ENCODE measurements around the gene MCC.

MCC gene

DNA sequence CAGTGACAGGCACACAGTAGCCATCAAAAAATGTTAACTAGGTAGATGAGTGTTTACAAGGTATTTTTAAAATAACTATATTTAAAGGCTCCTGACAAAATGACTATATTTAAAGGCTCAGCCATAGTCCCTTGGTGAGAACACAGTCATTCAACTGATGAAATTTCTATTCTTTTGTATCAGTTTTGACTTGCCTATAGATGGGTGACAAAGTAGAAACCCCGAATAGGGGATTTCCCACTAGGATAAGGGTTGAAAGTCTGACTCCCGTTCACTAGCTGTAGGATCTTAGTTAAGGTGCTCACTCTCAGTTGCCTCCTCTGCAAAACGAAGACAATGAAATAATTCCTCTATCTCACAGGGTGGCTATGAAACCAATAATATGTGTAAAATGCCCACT, 271.7 kb downstream of the MCC start:
- no peak for DNase-seq

DNA sequence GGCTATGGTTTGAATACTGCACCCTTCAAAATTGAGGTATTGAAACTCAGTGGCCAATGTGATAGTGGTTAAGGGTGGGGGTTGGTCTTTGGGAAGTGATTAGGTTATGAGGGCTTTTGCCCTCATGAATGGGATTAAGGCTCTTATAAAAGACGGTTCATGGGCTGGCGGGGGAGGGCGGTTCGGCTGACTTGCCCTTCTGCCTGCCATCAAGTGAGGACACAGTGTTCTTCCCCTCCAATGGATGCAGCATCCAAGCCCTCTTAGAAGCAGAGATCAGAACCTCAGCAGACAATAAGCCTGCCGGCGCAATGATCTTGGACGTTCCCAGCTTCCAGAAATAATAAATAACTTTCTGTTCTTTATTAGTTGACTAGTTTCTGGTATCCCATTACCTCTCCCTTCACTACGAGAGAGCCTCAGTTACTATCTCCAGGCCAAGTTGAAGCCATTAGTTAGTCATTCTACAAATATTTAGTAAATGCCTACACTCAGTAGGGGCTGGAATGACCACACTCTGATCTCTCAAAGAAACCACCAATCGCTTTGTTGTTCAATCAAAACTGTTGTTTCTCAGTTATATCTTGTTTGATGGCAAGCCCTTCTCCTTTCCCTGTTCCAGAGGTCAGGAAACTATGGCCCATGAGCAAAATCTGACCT, 272.7 kb downstream of the MCC start:
- no peak for DNase-seq

DNA sequence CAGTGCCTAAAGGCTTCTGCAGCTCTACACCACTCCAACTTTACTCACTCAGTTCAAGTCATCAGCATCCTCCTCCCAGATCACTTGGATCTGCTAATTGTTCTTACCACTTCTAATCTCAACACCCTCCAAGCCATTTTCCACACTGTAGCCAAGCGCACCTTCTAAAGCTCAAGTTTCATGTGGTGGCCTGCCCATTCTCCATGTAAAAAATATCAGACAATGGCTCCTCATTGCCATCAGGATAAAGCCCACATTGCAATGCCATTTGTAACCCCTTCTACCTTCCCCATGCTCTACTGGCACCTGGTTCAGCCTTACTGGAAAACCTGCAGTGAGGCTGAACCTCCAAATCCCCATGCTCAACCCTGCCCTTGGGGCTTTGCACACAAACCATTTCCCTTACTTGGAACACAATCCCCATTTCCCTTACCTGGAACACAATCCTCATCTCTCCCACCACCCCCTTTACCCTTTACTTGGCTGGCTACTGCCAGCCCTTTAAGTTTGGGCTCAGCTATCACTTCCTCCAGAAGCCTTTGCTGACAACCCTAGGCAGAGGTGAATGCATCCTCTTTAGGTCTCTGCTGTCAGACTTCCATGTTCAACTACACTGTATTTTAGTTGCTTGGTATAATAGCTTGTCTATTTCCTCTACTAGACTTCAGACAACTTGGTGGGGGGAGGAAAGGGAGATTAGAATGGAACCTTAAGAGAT, 273.5 kb downstream of the MCC start:
- DNase-seq: no peak

DNA sequence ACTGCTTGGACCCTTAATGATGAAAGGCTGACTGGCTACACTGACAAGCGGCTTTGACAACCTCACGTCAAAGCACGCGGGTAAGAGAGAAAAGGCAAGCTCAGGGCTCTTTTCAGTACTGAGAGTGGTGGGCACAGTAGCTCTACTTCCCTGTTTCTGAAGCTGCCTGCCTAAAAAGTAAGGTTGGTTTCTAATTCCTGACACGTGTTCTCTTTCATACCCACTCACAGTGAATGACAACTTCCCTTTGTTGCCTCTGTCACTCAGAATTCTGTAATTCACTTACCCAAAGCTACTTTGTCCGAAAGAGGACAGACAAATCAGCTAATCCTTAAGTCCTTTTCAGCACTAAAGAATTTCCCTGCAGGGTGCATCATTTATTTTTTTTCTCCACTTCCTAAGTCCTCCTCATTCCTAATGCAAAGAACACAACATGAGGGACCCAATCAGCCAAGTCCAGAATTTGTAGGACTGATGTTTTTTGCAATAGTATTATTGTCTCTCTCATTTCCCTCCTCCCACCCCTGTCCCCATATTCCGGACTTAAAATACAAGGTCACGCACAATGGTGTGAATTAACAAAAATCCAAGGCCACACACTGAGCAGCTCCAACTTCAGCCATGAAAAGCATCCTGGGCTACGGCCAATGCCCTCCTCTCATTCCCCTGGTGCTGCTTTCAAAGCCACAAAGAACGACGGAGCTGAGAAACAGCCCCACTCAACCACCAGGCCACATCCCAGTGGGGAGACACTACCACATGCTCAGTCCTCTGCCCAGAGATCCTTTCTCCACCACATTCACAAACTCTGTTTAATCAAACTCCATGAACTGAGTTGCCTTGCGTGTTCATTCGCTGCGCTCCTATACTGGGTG, 274.5 kb downstream of the MCC start:
- DNase-seq: no peak

DNA sequence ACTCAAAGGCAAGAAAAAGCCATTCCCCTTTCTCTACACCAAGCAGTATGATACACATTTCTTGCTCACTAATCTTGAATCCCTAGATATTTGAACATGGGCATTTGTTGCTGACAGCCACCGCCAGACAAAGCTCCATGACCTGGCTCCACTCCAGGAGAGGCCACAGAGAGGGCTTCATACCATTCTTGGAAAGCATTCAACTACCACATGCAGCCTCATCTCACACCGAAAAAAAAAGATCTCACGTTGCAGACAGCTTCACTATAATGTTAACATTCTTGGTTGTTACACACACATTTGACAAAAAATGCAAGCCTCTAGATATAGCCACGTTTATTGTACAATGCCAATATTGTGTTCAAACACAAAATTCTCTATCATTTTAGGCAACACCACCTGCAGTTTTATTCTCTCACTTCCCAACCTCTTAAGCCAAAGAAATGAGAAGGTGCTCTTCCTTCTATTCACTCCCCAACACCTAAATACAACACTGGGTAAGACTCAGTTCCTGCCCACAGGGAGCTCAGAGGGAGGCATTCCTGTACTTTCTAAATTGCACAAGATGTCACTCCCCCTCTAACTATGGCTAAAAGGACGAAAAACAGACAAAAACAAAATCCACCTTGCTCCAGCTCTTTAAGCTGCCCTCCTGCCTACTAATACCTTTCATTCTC, 275.9 kb downstream of the MCC start:
- DNase-seq: no peak

DNA sequence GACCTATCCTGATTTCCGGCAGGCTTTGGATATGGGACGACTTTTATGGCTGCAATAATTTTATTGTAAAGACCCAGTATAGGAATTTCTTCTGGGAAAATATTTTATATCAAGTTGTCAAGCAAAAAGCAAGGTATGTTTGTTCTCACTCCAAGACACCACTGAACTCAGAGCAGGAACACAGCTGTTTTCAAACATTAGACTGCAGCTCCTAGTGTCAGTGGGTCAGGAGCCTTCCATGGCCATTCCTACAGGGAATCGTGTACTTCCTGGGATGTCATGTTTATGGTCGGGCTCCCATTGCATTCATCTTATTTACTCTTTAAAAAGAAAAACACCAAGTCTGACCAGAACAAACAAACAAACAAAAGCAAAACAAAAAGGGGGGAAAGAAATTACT, 278.8 kb downstream of the MCC start:
- no peak for DNase-seq

DNA sequence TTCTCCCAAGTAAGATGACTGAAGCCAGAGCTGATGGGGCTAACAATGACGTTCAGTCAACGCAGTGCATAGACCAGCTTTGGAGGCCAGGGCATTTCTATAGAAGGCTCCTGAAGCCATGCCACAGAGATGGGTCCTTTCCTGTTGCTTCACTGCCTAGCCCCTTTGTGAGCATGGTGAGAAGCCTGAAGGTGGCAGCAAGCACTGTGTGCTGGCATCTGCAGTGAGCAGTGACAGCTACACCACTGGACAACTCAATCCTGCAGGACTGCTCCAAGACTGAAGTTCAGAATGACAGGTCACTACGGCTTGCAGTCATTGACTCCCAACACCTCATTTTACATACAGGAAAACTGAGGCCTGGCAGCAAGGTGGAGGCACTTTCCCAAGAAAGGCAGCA, 282.4 kb downstream of the MCC start:
- DNase-seq: no peak

DNA sequence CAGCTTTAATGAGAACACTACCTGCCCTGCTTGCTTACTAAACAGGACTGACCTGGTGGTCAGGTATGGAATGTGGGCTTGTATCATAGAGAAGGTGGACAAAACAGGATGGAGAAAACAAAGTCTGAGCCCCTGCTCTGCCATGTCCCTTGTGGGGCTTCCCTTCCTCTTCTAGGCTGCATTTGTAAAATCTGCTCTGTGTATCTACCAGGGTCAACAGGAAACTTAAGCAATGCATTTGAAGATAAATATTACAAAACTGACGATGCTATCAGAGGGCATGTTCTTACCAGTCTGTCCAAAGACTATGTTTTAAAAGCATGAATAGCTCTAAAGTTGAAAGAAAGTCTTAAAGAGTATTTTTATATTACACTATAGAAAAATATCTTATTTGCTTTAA, 282.9 kb downstream of the MCC start:
- no peak for DNase-seq

DNA sequence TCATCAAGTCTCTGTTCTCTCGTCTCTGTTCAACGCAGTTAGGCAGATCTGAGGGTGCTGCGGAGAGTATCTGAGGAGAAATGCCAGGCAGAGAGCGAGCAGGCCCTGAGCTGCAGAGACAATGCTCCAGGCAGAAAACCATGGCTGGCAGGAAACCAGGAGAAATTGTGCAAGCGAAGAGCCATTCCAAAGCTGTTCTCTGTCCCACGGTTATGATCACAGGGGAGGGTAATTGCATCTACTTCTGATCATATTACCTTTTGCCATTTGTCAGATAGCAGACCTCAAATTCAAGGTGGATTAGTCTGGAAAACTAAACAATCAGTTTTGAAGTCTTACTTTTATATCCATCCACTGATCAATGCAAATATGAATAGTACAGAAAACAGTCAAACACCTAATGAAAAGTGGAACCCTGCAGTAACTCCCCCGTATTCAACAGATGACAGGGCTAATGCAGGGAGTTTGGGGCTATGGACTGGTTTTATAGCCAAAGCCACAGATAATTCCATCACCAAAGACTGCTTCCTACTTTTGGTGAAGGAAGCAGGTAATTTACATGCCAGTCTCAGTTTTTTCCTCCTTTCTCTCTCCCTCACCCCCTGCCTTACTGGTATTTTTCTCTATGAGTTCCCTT, 283.6 kb downstream of the MCC start:
- no peak for DNase-seq

DNA sequence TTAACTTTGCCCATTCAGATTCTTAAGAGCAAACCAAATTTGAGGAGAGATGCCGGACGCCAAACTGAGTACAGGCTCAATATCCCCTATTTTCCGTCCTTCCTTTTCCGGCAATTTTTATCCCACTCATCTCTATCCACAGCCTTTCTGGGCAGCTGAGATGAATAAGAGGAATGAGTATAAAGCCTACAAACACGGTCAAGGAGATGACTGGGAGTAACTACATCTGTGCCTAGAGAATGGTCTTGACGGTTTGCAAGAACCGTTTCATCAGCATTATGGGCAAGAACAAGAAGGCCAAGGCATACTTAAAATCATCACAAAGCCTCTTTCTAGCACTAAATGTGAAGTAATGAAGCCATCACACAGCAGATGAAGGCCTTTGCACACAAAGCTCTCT, 284.3 kb downstream of the MCC start:
- DNase-seq: no peak

DNA sequence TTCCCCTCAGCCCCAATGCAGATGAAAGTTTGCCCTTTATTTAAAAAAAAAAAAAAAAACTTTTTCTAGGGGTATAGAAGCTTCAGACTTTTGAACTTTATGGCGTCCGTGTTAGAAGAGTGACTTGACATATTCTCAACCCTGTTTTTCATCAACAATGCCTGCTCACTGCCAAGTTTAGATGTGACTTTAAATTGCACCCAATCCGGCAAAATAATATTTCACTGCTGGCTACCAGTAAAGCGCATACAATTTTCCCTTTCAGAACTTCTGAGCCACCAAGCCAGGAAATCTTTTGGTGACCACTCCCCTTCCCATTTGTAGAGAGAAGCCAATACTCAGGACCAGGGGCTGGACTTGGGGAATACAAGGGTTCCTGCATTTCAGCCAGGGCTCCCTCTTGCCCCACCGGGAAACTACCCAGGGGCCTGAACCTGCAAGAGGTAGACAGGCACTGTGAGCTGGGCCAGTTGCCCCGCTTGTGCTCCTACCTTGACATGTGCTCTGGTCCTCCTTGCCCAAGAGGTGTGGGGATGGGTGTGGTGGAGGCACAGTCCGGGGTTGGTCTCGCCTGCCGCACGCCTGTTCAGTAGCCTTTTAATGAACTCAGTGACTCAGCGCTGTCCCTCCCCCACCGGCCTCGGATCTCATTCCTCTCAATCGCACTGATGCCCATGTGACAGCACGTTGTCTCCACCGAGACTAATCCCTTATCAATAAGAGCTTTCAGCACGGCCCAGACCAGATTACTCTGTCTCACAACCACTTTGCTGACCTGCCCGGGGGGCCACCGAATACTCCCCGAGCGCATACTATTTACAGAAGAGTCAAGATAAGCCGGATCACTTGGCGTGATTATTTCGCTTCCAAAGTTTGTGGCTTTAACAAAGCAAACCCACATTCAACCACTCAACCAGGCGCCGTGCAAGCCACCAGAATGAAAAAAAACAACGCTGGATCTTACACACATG, 285.2 kb downstream of the MCC start:
- DNase-seq: no peak

DNA sequence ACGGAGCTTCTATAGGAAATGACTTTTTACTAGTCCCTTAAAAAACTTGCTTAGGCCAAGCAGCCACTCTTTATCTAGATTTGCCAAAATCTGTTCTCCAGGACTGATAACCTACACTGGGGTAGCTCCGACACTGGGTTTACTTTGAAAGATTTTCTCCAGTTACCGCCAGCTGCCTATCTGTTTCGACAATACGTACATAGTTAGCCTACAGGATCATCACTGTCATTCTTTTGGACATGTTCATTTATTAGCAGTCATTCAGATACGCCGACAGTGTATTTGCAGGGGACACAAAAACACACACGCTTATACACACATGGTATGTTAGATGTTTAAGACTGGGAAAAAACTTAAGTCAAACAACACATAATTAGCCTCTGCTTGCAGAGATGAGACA, 286.0 kb downstream of the MCC start:
- no peak for DNase-seq

DNA sequence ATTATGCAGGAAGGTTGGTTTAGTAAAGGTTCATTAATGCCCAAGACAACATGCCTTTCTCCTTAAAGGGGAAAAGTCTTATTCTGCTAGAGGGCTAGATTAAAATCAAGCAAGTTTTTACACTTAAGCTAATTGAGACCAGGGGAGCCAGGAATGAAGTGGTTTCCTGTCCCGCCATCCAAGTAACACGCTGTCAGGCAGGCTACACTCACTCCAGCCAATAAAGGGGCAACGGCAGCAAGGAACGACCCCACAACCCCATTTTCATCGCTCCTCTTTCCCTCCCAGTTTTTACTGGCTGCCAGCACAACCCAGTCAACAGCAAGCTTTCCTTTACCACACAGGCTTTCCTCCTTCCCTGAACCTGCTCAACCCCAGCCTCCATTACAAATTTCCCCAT, 286.5 kb downstream of the MCC start:
- no peak for DNase-seq

DNA sequence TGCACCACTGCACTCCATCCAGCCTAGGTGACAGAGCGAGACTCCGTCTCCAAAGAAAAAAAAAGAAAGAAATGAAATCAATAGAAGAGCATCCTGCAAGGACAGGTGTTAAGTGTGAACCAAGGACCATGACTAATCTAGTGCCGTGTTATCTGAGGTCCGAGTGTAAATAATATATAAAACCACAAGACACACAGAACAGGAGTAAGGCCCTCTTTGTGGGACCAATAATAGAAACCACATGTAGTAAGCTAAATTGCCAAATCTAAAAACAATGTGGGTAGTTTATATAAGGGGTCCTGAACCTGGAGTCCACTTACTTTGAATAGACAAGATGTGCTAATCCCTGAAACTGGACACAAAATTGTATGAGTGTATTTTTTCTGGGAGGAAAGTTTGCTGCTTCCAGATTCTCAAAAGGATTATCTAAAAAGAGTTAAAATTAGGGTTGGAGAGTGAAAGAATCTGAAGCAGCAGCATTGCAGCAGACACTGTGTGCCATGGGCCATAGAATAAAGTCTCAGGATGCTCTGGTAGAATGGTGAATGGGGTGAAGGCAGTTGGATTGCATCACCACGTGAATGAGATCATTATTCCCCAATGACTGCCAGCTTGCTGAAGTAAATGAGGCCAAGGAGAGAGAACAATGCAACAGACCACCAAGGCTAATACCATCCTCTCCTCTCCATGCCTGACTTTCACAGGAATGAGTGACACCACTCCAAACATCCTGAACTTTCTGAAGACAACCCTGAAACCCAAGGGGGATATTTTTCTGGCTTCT, 288.9 kb downstream of the MCC start:
- no peak for DNase-seq

DNA sequence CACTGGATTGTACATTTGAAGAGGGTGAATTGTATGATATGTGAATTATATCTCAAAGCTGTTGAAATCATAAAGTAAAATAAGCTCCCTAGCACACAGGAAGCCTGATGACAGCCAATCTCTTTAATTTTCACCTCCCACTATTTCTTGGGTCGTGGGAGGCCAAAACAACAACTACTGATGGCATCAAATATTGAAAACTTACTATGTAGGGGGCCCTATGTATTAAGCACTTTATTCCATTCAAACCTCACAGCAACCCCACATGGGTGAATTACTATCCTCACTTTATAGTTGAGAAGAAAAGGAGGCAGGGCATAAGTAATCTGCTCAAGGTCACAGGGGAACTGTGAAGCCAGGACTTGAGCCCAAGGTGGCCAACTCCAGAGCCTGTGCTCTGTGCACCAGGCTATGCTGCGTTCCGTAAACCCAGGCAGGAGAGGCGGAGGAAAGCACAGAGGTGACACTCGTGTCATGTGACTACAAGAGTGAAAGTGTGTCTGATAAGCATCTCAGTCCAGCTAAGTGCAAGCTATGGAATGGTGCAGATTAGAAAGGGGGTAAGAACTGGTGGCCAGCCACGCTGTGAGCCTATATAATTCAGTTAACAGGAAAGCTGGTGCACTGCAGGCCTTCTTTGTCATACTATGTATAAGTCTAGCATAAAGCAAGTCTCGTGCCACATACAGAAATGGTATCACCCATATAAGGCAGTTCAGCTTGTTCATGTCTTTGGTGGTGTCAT, 290.6 kb downstream of the MCC start:
- no peak for DNase-seq

DNA sequence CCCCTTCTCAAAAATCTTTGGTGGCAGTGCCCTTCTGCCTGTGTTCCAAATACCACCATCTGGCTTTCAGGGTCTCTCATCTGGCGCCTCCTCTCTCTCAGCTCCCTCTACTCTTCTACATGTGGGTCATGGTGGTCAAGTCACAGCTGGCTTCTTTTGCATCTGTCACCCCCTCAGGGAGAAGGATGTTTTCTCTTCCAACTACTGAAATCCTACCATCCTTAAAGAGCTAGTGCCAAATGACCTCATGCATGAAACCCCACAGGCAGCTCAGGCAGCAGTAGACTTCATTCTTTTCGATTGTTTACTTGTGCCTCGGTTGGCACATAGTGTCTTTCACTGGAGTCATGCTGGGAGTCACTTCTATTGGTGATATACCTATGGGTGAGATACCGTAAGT, 292.5 kb downstream of the MCC start:
- no peak for DNase-seq

DNA sequence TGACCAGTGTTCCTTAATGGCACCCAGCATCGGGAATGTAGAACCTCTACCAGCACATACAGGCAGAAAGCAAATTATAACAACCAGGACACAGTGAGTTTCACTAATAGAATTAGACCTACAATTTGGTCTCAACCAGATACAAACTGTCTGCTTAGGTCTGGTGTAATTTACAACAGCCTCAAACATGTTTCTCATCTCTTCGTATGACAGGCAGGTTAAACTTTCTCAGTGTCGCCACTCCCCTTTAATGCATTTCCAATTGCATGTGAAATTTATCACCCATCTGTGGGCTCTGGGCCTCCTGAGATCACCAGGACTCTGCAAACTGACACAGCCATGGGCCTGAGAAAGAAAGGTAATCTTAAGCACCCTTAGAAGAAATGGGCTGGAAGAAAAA, 293.0 kb downstream of the MCC start:
- DNase-seq: no peak

DNA sequence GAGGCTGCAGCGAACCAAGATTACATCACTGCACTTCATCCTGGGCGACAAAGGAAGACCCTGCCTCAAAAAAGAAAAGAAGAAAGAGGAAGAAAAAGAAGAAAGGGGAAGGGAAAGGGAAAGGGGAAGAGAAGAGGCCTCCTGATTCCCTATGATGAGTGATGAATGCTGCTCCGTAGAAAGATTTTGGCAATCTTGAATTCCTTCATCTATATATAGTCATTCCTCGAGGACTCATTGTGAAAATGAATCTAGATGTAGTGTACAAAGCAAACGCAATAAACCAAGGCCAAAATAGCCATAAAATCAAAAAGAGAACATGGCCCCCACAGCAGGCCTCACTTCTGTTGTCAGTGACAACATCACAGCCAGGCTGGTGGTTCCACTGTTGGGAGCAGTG, 293.7 kb downstream of the MCC start:
- DNase-seq: no peak

DNA sequence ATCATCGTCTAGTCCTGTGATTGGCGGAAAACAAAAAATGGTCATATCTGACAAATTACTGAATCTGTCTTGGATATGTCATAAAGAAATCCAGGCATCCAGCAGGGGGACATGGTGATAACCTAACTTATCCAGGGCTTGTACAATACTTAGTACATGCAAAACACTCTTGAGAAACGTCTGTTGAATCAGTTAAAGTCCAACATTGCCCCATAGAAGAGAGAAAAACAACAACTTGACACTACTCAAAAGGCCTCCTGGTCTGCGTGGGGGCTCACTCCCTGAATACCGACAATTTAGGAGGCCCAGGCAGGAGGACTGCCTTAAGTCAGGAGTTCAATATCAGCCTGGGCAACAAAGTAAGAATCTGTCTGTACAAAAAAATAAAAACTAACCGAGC, 294.1 kb downstream of the MCC start:
- DNase-seq: no peak
